K562 (cell line): ENCODE measurements around the gene IFT122. TPM values are rescaled to one million over a fixed set of nuclear protein-coding genes. Genes with fewer than 3 reads are reported as not detected.

Experiments used
- BACH1 ChIP-seq: fragments of 200-800 bp; sonication (Bioruptor generic); IDR thresholded peaks from 2 replicates; pipeline ENCODE4 v1.6.1; 2016; ENCODE audit warnings: missing genetic modification characterization, missing compliant biosample characterization
- C11orf30 ChIP-seq: fragments of 450-650 bp; IDR thresholded peaks from 2 replicates; pipeline ENCODE4 v1.6.1; 2016; ENCODE audit warnings: low read depth, mild to moderate bottlenecking
- EGR1 ChIP-seq: fragments of 450-650 bp; conservative IDR thresholded peaks from 2 replicates; pipeline ENCODE4 v1.6.1; 2017; ENCODE audit warnings: mild to moderate bottlenecking
- ELF4 ChIP-seq: fragments of 450-650 bp; formaldehyde crosslinking; IDR thresholded peaks from 2 replicates; pipeline ENCODE4 v1.4.0; 2022; ENCODE audit warnings: missing genetic modification characterization
- EP300 ChIP-seq: IDR thresholded peaks from 2 replicates; pipeline ENCODE4 v1.6.1; 2012; ENCODE audit warnings: low read length, improper control_type of control experiment
- FOXA3 ChIP-seq, 2 experiments: fragments of 450-650 bp in 1 of 2; sonication (generic) in 1 of 2; formaldehyde crosslinking; IDR thresholded peaks in 1 of 2; conservative IDR thresholded peaks in 1 of 2; 2 replicates each; pipeline versions ENCODE4 v1.4.0 to v1.8.0; 2020 to 2022; ENCODE audit warnings: mild to moderate bottlenecking in 2 of 2, missing genetic modification reagents in 1 of 2
- FOXK2 ChIP-seq, 2 experiments: fragments of 450-650 bp; IDR thresholded peaks in 1 of 2; conservative IDR thresholded peaks in 1 of 2; 2 replicates each; pipeline ENCODE4 v1.6.1; 2016; ENCODE audit warnings: low read depth in 2 of 2, mild to moderate bottlenecking in 1 of 2
- GABPB2 ChIP-seq: fragments of 250-450 bp; sonication (Bioruptor Pico); conservative IDR thresholded peaks from 2 replicates; pipeline ENCODE4 v1.5.1; 2021; ENCODE audit warnings: mild to moderate bottlenecking
- JUN ChIP-seq, 2 experiments: sonication (generic) in 1 of 2; formaldehyde crosslinking in 1 of 2; IDR thresholded peaks; 2 replicates each; pipeline versions ENCODE4 v1.6.1 to v1.8.0; 2012 to 2022; ENCODE audit warnings: borderline replicate concordance in 2 of 2, mild to moderate bottlenecking in 2 of 2, improper control_type of control experiment in 1 of 2, low read depth in 1 of 2, low read length in 1 of 2, missing genetic modification reagents in 1 of 2
- LCOR ChIP-seq: sonication (generic); formaldehyde crosslinking; IDR thresholded peaks from 2 replicates; pipeline ENCODE4 v1.8.0; 2022; ENCODE audit warnings: mild to moderate bottlenecking, missing genetic modification reagents
- MED1 ChIP-seq: sonication (generic); formaldehyde crosslinking; IDR thresholded peaks from 2 replicates; pipeline ENCODE4 v1.8.1; 2023; ENCODE audit warnings: missing genetic modification reagents, borderline replicate concordance
- SETDB1 ChIP-seq: IDR thresholded peaks from one replicate; pipeline ENCODE4 v1.6.1; 2012; ENCODE audit warnings: low read length, control low read depth, inconsistent platforms
- ZNF133 ChIP-seq: fragments of 250-450 bp; sonication (Bioruptor Pico); IDR thresholded peaks from 2 replicates; pipeline ENCODE4 v1.4.0; 2020; ENCODE audit warnings: mild to moderate bottlenecking
- ZNF184 ChIP-seq: sonication (generic); formaldehyde crosslinking; IDR thresholded peaks from 2 replicates; pipeline ENCODE4 v1.5.0; 2020; ENCODE audit warnings: missing genetic modification reagents
- polyA plus RNA-seq, 8 experiments: library from polyadenylated mRNA; depleted of rRNA in 4 of 8; stranded (reverse) in 5 of 8; unstranded in 3 of 8; fragments of >200 nt; fragmentation: Nextera tagmentation in 2 of 8; fragmentation: Illumina TruSeq in 1 of 8; extraction: Ambion mirVana in 2 of 8; extraction: Trizol in 1 of 8; gene quantifications; 2 replicates each; pipeline versions ENCODE4 v1.2.1 to v1.2.3, GENCODE V29; 2011 to 2014; ENCODE audit warnings: inconsistent platforms in 1 of 8, missing spikeins in 1 of 8
- total RNA-seq, 7 experiments: library from RNA; depleted of rRNA in 6 of 7; stranded (reverse); fragments of >200 nt in 6 of 7; fragmentation: Illumina TruSeq in 2 of 7; extraction: Trizol in 2 of 7; gene quantifications; 2 replicates each; pipeline versions ENCODE4 v1.2.1 to v1.2.3, GENCODE V29; 2011 to 2021; ENCODE audit warnings: low replicate concordance in 1 of 7
- TF ChIP-seq, protein P1 (sequence below): fragments of 450-650 bp; IDR thresholded peaks from 2 replicates; pipeline ENCODE4 v1.6.1; 2016; ENCODE audit warnings: borderline replicate concordance
- TF ChIP-seq, protein P2 (sequence below): fragments of 250-450 bp; sonication (Bioruptor Pico); IDR thresholded peaks from 2 replicates; pipeline ENCODE4 v1.5.0; 2021
- TF ChIP-seq, protein P3 (sequence below): fragments of 250-450 bp; sonication (Bioruptor Pico); IDR thresholded peaks from 2 replicates; pipeline ENCODE4 v1.8.0; 2022; ENCODE audit warnings: inconsistent platforms, mild to moderate bottlenecking, moderate library complexity, borderline replicate concordance
- TF ChIP-seq, protein P4 (sequence below): sonication (generic); formaldehyde crosslinking; IDR thresholded peaks from 2 replicates; pipeline ENCODE4 v1.9.0; 2022; ENCODE audit warnings: mild to moderate bottlenecking, missing genetic modification reagents
- TF ChIP-seq, protein P5 (sequence below): sonication (generic); formaldehyde crosslinking; IDR thresholded peaks from 2 replicates; pipeline ENCODE4 v1.8.1; 2023; ENCODE audit warnings: mild to moderate bottlenecking, missing genetic modification reagents

The IFT122 gene
- total and polyA plus RNA-seq, 9 of the 15 experiments (the other 6 are each of a cell fraction or from before 2014, with no cell fraction given), result 2.4 to 11.5 (median 7.7) TPM

DNA sequence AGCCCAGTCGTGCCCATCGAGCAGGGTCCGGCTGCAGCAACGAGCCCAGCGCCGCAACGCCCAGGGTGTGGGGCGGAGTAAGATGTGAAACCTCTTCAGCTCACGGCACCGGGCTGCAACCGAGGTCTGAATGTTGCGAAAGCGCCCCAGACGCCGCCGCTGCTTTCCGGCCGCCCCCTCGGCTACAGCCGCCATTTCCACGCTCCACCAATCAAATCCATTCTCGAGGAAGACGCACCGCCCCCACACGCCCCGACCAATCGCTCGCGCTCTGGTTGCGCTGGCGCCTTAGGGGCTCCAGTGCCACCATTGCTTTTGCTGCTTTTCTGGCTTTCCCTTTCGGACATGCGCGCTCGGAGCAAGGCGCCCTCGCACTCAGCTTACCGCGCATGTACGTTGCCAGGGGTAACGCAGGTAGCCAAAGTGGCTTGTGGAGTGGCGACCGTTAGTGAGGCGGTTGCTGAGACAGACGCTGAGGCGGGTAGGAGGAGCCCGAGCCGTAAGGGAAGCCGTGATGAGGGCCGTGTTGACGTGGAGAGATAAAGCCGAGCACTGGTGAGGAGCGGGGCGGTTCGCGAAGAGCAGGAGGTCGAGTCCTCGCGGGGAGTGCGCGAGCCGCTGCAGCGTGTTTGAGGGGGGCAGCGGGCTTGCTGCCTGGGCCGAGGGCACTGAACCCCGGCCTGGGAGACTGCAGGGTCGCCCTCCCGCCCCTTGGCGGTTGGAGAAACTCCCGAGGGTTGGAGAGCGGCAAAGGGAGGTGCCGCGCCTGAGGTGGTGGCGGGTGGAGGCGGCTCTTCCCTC is at the start of gene IFT122, which contains the start of gene MBD4 (continued):
- TF ChIP-seq FOXA3 (CRISPR knock-in tag; conservative IDR thresholded peaks at IDR 0.05 in 1 of 2, IDR thresholded peaks at IDR 0.05 in 1 of 2) (no peak), GABPB2 (no peak), BACH1 (tag) (no peak), EP300 (peak; percentile 47; the same call in 1 of the 2 replicates), MED1 (CRISPR knock-in tag) (no peak), LCOR (CRISPR knock-in tag) (0 out of 2 replicates have a peak, but pooled peaks have one; percentile 11), FOXK2 (conservative IDR thresholded peaks at IDR 0.05 in 1 of 2, IDR thresholded peaks at IDR 0.05 in 1 of 2; ENCODE audit: low read depth in 2 of 2) (peak; percentile 86 to 93), ELF4 (no peak), ZNF133 (CRISPR knock-in tag) (no peak), C11orf30 (no peak), JUN (IDR thresholded peaks at IDR 0.05; ENCODE audit: borderline replicate concordance, low read depth, low read length) (no peak), JUN (CRISPR knock-in tag; IDR thresholded peaks at IDR 0.05; ENCODE audit: borderline replicate concordance) (no peak), SETDB1 (no peak), ZNF184 (CRISPR knock-in tag) (no peak), EGR1 (peak; percentile 97)
- TF ChIP-seq, protein P1, sequence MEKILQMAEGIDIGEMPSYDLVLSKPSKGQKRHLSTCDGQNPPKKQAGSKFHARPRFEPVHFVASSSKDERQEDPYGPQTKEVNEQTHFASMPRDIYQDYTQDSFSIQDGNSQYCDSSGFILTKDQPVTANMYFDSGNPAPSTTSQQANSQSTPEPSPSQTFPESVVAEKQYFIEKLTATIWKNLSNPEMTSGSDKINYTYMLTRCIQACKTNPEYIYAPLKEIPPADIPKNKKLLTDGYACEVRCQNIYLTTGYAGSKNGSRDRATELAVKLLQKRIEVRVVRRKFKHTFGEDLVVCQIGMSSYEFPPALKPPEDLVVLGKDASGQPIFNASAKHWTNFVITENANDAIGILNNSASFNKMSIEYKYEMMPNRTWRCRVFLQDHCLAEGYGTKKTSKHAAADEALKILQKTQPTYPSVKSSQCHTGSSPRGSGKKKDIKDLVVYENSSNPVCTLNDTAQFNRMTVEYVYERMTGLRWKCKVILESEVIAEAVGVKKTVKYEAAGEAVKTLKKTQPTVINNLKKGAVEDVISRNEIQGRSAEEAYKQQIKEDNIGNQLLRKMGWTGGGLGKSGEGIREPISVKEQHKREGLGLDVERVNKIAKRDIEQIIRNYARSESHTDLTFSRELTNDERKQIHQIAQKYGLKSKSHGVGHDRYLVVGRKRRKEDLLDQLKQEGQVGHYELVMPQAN, result peak; percentile 71; the same call in 1 of the 2 replicates
- TF ChIP-seq, protein P2, sequence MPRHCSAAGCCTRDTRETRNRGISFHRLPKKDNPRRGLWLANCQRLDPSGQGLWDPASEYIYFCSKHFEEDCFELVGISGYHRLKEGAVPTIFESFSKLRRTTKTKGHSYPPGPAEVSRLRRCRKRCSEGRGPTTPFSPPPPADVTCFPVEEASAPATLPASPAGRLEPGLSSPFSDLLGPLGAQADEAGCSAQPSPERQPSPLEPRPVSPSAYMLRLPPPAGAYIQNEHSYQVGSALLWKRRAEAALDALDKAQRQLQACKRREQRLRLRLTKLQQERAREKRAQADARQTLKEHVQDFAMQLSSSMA, result no peak; the same call in 1 of the 2 replicates
- TF ChIP-seq, protein P3, sequence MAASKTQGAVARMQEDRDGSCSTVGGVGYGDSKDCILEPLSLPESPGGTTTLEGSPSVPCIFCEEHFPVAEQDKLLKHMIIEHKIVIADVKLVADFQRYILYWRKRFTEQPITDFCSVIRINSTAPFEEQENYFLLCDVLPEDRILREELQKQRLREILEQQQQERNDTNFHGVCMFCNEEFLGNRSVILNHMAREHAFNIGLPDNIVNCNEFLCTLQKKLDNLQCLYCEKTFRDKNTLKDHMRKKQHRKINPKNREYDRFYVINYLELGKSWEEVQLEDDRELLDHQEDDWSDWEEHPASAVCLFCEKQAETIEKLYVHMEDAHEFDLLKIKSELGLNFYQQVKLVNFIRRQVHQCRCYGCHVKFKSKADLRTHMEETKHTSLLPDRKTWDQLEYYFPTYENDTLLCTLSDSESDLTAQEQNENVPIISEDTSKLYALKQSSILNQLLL (CRISPR knock-in tag), result no peak
- TF ChIP-seq, protein P4, sequence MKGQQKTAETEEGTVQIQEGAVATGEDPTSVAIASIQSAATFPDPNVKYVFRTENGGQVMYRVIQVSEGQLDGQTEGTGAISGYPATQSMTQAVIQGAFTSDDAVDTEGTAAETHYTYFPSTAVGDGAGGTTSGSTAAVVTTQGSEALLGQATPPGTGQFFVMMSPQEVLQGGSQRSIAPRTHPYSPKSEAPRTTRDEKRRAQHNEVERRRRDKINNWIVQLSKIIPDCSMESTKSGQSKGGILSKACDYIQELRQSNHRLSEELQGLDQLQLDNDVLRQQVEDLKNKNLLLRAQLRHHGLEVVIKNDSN (CRISPR knock-in tag), result no peak
- TF ChIP-seq, protein P5, sequence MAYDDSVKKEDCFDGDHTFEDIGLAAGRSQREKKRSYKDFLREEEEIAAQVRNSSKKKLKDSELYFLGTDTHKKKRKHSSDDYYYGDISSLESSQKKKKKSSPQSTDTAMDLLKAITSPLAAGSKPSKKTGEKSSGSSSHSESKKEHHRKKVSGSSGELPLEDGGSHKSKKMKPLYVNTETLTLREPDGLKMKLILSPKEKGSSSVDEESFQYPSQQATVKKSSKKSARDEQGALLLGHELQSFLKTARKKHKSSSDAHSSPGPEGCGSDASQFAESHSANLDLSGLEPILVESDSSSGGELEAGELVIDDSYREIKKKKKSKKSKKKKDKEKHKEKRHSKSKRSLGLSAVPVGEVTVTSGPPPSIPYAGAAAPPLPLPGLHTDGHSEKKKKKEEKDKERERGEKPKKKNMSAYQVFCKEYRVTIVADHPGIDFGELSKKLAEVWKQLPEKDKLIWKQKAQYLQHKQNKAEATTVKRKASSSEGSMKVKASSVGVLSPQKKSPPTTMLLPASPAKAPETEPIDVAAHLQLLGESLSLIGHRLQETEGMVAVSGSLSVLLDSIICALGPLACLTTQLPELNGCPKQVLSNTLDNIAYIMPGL, result no peak
